HEK293T (cell line): Measurements from ENCODE around the gene KIF5A.

Experiments used
- FOXA1 ChIP-seq: fragments of 450-650 bp; IDR thresholded peaks from 2 replicates; pipeline ENCODE4 v1.6.1; 2016; ENCODE audit warnings: mild to moderate bottlenecking
- L3MBTL2 ChIP-seq: fragments of 450-650 bp; conservative IDR thresholded peaks from 2 replicates; pipeline ENCODE4 v1.6.1; 2016; ENCODE audit warnings: mild to moderate bottlenecking
- SP1 ChIP-seq: fragments of 450-650 bp; IDR thresholded peaks from 2 replicates; pipeline ENCODE4 v1.6.1; 2017

GRCh38 chr12:57560516-57560915, 10.7 kb downstream of the KIF5A start:
- TF ChIP-seq SP1 (no peak), FOXA1 (no peak), L3MBTL2 (no peak)
